C4-2B (cell line): ENCODE measurements around the gene PLCB4.

Experiments
- H3K27ac ChIP-seq: fragments of 450-650 bp; 2 replicates; pipeline ENCODE4 v1.5.1; 2017
- ZFX ChIP-seq: fragments of 450-650 bp; IDR thresholded peaks from 2 replicates; pipeline ENCODE4 v1.6.1; 2017
- TF ChIP-seq, protein P1 (sequence below): fragments of 450-650 bp; conservative IDR thresholded peaks from 2 replicates; pipeline ENCODE4 v1.5.1; 2017; ENCODE audit warnings: mild to moderate bottlenecking

PLCB4 gene

DNA sequence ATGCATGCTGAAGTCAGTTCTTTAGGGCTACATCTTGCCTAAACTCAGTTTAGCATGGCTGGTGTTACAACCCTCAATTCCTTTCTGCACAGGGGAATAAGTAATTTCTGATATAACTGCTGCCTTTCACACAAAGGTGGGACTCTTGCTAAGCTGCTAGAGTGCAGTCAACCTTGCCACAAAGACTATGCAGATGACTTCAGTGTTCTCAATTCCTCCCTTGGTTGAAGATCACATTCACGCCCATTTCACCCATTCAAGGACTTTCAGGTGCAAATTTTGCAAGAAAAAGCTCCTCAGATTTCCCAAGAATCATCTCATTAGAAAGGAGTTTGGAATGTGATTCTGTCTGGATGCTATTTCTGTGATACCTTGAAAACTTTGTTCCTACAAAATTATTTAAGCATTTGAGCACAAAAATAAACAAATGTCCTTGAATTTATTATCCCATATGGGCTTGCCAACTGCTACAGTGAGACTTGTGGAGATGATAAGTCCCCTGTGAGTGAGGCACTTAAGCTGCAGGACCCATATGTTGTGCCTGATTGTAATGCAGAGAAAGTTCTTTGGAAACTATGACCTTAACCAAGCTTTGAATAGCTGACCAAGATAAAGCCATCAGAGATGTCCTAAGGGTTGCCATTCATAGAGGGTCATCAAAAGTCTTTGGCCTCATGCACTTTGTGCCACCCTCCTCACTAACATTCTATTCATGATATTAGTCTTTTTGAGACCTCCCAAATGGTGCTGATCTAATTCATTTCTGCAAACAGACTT, 111.8 kb downstream of the PLCB4 start:
- H3K27ac ChIP-seq, result no peak overlapping the region
- TF ChIP-seq, protein P1, sequence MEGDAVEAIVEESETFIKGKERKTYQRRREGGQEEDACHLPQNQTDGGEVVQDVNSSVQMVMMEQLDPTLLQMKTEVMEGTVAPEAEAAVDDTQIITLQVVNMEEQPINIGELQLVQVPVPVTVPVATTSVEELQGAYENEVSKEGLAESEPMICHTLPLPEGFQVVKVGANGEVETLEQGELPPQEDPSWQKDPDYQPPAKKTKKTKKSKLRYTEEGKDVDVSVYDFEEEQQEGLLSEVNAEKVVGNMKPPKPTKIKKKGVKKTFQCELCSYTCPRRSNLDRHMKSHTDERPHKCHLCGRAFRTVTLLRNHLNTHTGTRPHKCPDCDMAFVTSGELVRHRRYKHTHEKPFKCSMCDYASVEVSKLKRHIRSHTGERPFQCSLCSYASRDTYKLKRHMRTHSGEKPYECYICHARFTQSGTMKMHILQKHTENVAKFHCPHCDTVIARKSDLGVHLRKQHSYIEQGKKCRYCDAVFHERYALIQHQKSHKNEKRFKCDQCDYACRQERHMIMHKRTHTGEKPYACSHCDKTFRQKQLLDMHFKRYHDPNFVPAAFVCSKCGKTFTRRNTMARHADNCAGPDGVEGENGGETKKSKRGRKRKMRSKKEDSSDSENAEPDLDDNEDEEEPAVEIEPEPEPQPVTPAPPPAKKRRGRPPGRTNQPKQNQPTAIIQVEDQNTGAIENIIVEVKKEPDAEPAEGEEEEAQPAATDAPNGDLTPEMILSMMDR, result no peak
- TF ChIP-seq ZFX, result no peak

DNA sequence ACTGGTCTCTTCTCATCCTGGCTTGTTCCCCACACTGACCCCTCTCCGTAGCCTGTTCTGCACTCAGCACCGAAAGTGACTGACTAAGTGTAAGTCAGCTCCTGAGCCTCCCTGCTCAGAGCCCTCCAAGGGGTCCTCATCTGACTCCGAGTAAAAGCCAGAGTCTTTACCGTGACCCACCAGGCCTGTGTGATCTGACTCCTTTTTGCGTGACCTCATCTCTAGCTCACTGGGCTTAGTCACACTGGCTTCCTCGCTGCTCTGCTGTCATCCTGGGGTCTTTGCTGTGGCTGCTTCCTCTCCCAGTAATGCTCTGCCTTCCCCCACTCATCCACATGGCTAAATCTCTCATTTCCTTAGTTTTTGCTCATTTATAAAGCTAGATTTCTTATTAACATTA, 116.6 kb downstream of the PLCB4 start:
- no peak overlapping the region for H3K27ac ChIP-seq
- TF ChIP-seq, protein P1, result no peak
- no peak for TF ChIP-seq ZFX

DNA sequence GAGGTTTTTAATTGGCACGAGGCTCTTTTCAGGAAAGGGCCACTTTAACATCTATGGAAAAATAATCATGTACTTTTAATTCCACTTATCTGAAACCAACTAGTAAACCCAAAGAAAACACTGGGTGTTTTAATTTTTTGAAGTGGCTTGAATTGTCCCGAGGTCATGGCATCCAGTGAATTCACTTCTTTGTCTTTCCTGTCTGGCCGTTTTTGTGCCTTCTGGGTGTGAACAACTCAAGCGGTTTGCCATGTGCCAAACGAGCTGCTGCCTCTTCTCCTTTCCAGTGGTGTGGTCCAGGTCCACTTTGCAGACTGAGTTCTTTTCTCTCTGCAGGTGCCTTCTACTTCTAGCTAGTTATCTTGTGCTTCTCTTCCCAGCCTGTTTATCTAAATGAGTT, 117.5 kb downstream of the PLCB4 start:
- TF ChIP-seq ZFX, result no peak
- TF ChIP-seq, protein P1, result no peak
- no peak overlapping the region for H3K27ac ChIP-seq

DNA sequence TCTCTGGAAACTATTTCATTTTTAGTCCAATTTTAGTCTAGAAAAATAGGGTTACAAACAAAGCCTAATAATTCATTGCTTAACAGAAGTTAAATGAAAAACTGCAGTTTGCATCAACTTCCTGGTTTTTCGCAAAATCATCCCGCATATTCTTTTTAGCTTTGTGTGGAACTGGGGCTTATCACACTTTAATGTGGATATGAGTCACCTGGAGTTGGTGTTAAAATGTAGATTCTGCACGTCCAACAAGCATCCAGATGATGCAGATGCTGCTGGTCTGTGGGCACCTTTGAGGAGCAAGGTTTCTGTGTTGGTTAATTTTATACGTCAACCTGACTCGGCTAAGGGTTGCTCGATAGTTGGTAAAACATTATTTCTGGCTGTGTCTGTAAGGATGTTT, 126.1 kb downstream of the PLCB4 start:
- TF ChIP-seq, protein P1, result no peak
- TF ChIP-seq ZFX, result no peak
- no peak overlapping the region for H3K27ac ChIP-seq

DNA sequence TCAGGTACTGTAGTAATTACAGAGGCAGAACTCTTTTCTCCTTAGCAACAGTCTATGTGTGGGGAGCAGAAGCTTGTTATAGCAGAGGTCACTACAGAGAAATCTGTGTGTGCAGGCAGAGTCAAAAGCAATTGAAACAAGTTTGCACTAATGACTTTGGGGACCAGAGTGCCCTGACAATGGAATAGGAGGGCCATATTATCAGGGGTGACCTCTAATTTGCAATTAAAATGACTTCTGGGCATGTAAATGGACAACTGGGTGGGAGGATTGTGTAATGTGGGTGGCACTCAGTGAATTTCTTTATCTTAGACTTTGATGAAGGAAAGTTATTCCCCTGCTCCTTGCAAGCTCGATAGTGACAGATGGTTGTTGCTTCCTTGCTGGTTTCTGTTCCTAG, 127.2 kb downstream of the PLCB4 start:
- H3K27ac ChIP-seq, result no peak overlapping the region
- TF ChIP-seq, protein P1, result no peak
- TF ChIP-seq ZFX, result no peak

DNA sequence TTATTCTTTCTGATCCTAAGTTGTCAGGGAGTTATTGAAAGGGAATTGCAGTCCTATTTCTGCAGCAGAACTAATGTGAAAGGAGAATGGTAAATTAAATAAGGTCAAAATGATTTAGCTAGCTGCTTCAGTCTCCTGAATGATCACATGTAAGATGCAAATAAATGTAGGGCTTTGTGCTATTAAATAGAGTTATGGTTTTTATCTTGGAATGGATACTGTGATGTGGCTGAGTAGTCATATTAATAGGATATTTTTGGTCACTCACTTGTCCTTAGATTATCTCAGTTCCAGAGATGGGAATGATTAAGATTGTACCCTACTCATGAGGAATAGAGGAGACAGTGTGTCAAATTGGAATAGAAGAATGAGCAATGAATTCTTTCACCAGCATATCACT, 129.6 kb downstream of the PLCB4 start:
- no peak overlapping the region for H3K27ac ChIP-seq
- TF ChIP-seq, protein P1, result no peak

DNA sequence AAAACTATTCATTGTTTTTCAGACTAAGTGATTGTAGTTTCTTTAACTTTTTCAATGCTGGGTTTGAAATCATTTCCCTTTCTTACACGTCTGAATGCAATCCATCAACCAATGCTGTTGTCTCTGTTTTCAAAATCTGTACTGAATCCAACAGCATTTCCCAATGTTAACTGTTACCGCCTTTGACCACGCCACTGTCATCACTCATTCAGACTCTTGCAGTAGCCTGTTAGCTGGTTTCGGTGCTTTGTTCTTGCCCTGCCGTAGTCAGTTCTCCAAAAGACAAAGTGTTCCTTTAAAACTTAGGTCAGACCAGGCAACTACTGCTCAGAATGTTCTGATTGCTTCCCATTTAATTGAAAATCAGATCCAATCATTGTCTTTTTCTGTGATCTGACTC, 131.3 kb downstream of the PLCB4 start:
- TF ChIP-seq, protein P1, result no peak
- TF ChIP-seq ZFX, result no peak
- H3K27ac ChIP-seq, result no peak overlapping the region
